ENCODE results near the gene GTF2H4.

DNA sequence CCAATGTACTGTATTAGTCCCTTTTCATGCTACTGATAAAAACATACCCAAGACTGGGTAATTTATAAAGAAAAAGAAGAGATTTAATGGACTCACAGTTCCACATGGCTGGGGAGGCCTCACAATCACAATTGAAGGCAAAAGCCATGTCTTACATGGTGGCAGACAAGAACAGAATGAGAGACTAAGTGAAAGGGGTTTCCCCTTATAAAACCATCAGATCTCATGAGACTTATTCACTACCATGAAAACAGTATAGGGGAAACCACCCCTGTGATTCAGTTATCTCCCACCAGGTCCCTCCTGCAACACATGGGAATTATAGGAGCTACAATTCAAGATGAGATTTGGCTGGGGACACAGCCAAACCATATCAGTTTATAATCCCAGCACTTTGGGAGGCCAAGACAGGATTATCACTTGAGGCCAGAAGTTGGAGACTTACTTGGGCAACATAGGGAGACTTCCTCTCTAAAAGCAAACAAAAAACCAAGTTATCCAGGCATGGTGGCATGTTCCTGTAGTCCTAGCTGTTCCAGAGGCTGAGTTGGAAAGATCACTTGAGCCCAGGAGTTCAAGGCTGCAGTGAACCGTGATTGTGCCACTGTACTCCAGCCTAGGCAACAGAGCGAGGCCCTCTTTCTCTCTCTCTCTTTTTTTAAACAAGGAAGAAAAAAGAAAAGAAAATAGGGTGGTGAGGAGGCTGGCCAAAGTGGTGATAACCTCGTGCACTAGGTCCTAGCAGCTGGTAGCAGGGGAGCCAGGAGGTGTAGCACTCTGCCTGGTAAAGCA, 46.6 kb upstream of the GTF2H4 start:
- TF ChIP-seq CTCF (conservative IDR thresholded peaks at IDR 0.05; ENCODE audit: low read length) (no peak), EZH2phosphoT487 (IDR thresholded peaks at IDR 0.05; ENCODE audit: borderline replicate concordance) (no peak)

All from Loucy (cell line).